ENCODE measurements around the gene TTC8. TPM values are rescaled to one million over a fixed set of nuclear protein-coding genes. Genes with fewer than 3 reads are reported as not detected.

TTC8 gene
- total RNA-seq, 1 experiment from 2014 or later: 12.4 TPM

- no peaks in the 10 kb centered on the region for H3K9me3 ChIP-seq (ENCODE audit: control insufficient read depth, insufficient read depth, low read depth, low read length)
- no TSS peak for BruUV-seq (replicated peaks)
- H3K4me3 ChIP-seq (ENCODE audit: low read depth in 2 of 2, low read length in 2 of 2): no peak overlapping the region
- CTCF ChIA-PET: no interaction called here
- intact Hi-C loops (cut with micrococcal nuclease; ENCODE audit: unreplicated experiment): no loop called here
- POLR2A ChIA-PET: no interaction called here
- no peak for TF ChIP-seq TCF7L2 (IDR thresholded peaks at IDR 0.05; ENCODE audit: low read depth, low read length)
- no peak overlapping the region for H3K27ac ChIP-seq (ENCODE audit: low read length)
- no peaks in the 10 kb centered on the region for H3K27me3 ChIP-seq (ENCODE audit: control insufficient read depth, insufficient read depth, low read length)
- in situ Hi-C loops (cut with HindIII; ENCODE audit: low pct_unique_long_range_greater_than_20kb, low sequenced_read_pairs): no loop called here
- H3K36me3 ChIP-seq (ENCODE audit: control insufficient read depth, insufficient read depth, low read length): no peaks in the 10 kb centered on the region; the same call in 1 of the 2 replicates
- no peaks in the 10 kb centered on the region for H3K4me1 ChIP-seq (ENCODE audit: control insufficient read depth, insufficient read depth, low read length)
- no peak for ATAC-seq
- DNase-seq (ENCODE audit: low read depth, low spot score): no peak
Measured at GRCh38 chr14:88866305-88866704, 41.9 kb downstream of the TTC8 start.

- TF ChIP-seq TCF7L2 (IDR thresholded peaks at IDR 0.05; ENCODE audit: low read depth, low read length): no peak
- peak; percentile 45; the same call in 1 of the 2 replicates for TF ChIP-seq CTCF (IDR thresholded peaks at IDR 0.05)
- no peak for TF ChIP-seq SIN3A (IDR thresholded peaks at IDR 0.05; ENCODE audit: borderline replicate concordance, insufficient read depth, low read depth, low read length)
- TF ChIP-seq REST (IDR thresholded peaks at IDR 0.05; ENCODE audit: insufficient read depth in 1 of 2, low read depth in 2 of 2, low read length in 1 of 2): no peak
- Histone ChIP-seq H3K27me3 (ENCODE audit: control insufficient read depth, insufficient read depth, low read length) (no peaks in the 10 kb centered on the region), H3K4me1 (ENCODE audit: control insufficient read depth, insufficient read depth, low read length) (no peaks in the 10 kb centered on the region), H3K36me3 (ENCODE audit: control insufficient read depth, insufficient read depth, low read length) (no peaks in the 10 kb centered on the region; the same call in 1 of the 2 replicates), H3K9me3 (ENCODE audit: control insufficient read depth, insufficient read depth, low read depth, low read length) (no peaks in the 10 kb centered on the region), H3K27ac (ENCODE audit: low read length) (no peak overlapping the region), H3K4me3 (ENCODE audit: low read depth in 2 of 2, low read length in 2 of 2) (no peak overlapping the region)
- intact Hi-C loops (cut with micrococcal nuclease; ENCODE audit: unreplicated experiment) (loop anchor here (2.0 kb wide), 1 partner anchor 202 kb away; no protein-coding TSS in a partner anchor), in situ Hi-C loops (cut with HindIII; ENCODE audit: low pct_unique_long_range_greater_than_20kb, low sequenced_read_pairs) (no loop called here)
- peak; percentile 63; the same call in 1 of the 2 replicates for ATAC-seq
- ChIA-PET CTCF (interaction anchor here (0.6 to 1.2 kb wide), 2 partner anchors 93 to 201 kb away, joined by 3 to 4 read pairs; no protein-coding TSS in a partner anchor), POLR2A (no interaction called here)
- DNase-seq (ENCODE audit: low read depth, low spot score): no peak
- BruUV-seq (replicated peaks): no TSS peak
Measured at GRCh38 chr14:88868558-88869159, 44.2 kb downstream of the TTC8 start.

- in situ Hi-C loops (cut with HindIII; ENCODE audit: low pct_unique_long_range_greater_than_20kb, low sequenced_read_pairs): no loop called here
- Histone ChIP-seq H3K27me3 (ENCODE audit: control insufficient read depth, insufficient read depth, low read length) (no peaks in the 10 kb centered on the region), H3K9me3 (ENCODE audit: control insufficient read depth, insufficient read depth, low read depth, low read length) (no peaks in the 10 kb centered on the region), H3K36me3 (ENCODE audit: control insufficient read depth, insufficient read depth, low read length) (no peaks in the 10 kb centered on the region), H3K4me3 (ENCODE audit: low read depth in 2 of 2, low read length in 2 of 2) (no peak overlapping the region), H3K27ac (ENCODE audit: low read length) (no peak overlapping the region), H3K4me1 (ENCODE audit: control insufficient read depth, insufficient read depth, low read length) (no peaks in the 10 kb centered on the region)
- POLR2A ChIA-PET: no interaction called here
- TF ChIP-seq SIN3A (IDR thresholded peaks at IDR 0.05; ENCODE audit: borderline replicate concordance, insufficient read depth, low read depth, low read length) (no peak), TCF7L2 (IDR thresholded peaks at IDR 0.05; ENCODE audit: low read depth, low read length) (no peak), CTCF (IDR thresholded peaks at IDR 0.05) (no peak), POLR2AphosphoS5 (IDR thresholded peaks at IDR 0.05; ENCODE audit: low read depth, low read length) (no peak), REST (IDR thresholded peaks at IDR 0.05; ENCODE audit: insufficient read depth in 1 of 2, low read depth in 2 of 2, low read length in 1 of 2) (no peak)
- CTCF ChIA-PET: no interaction called here
- BruUV-seq (replicated peaks): no TSS peak
- intact Hi-C loops (cut with micrococcal nuclease; ENCODE audit: unreplicated experiment): no loop called here
- DNase-seq (ENCODE audit: low read depth, low spot score) (no peak), ATAC-seq (no peak)
Measured at GRCh38 chr14:88870777-88871176, 46.3 kb downstream of the TTC8 start.
